ENCODE results near the gene MYCL. TPM values are rescaled to one million over a fixed set of nuclear protein-coding genes. Genes with fewer than 3 reads are reported as not detected.

MYCL gene
- total RNA-seq, 1 experiment from 2014 or later = 18.4 TPM

DNA sequence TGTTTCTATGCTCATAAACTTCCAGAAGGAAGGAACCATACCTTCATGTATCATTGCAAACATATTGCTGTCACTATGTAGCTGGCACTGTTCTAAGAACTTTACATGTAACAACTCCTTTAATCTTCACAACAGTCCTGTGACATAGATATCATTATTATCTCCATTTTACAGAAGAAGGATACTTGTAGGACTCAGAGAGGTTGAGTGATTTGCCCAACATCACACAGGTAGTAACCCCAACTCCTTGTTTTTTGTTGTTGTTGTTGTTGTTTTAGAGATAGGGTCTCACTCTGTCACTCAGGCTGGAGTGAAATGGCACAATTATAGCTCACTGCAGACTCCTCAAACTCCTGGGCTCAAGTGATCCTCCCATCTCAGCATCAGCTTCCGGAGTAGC lies 10.8 kb downstream of the MYCL start:
- no peak overlapping the region for H3K4me2 ChIP-seq (ENCODE audit: insufficient read depth, insufficient read length, low read length)

More for the DNA sequence above, 10.8 kb downstream of the MYCL start:
- Histone ChIP-seq H3K23me2 (ENCODE audit: insufficient read length, low read depth, low read length, poor library complexity, severe bottlenecking) (no peaks in the 10 kb centered on the region), H3K79me2 (ENCODE audit: insufficient read depth, low read length) (no peaks in the 10 kb centered on the region), H2BK20ac (ENCODE audit: low read depth, low read length, poor library complexity, severe bottlenecking) (no peak overlapping the region), H3K4me1 (ENCODE audit: insufficient read depth, low read length) (peaks cover 13% of the 10 kb centered on the region), H3K79me1 (ENCODE audit: insufficient read depth, low read depth, low read length, poor library complexity, severe bottlenecking) (no peaks in the 10 kb centered on the region), H2BK15ac (ENCODE audit: low read depth, low read length) (no peak overlapping the region), H3K18ac (ENCODE audit: insufficient read length, low read depth, low read length) (no peak overlapping the region), H3K14ac (ENCODE audit: insufficient read depth, low read length) (no peak overlapping the region), H4K20me1 (ENCODE audit: control insufficient read depth, insufficient read depth, insufficient read length) (no peaks in the 10 kb centered on the region), H4K91ac (ENCODE audit: insufficient read length, low read depth, low read length) (no peak overlapping the region), H4K5ac (ENCODE audit: insufficient read length, low read depth, low read length) (no peak overlapping the region), H2AK5ac (ENCODE audit: insufficient read length, low read length) (no peak overlapping the region), H3K9ac (ENCODE audit: extremely low read depth, insufficient read length, low read length) (no peak overlapping the region), H3K23ac (ENCODE audit: insufficient read length, low read depth, low read length) (no peak overlapping the region), H3T11ph (ENCODE audit: low read length) (no peak overlapping the region), H2BK5ac (ENCODE audit: insufficient read length, low read length) (no peak overlapping the region), H3K56ac (ENCODE audit: insufficient read length, low read depth, low read length) (no peak overlapping the region), H2AFZ (ENCODE audit: low read length) (no peak overlapping the region), H2BK120ac (ENCODE audit: low read depth, low read length, poor library complexity, severe bottlenecking) (no peak overlapping the region), H4K8ac (replicated peaks; ENCODE audit: insufficient read length, low read depth, low read length) (no peak overlapping the region), H3K4ac (ENCODE audit: low read depth, low read length) (no peak overlapping the region), H3K27me3 (ENCODE audit: insufficient read depth, low read length) (no peaks in the 10 kb centered on the region), H3K9me3 (ENCODE audit: control insufficient read depth, low read depth, low read length) (no peaks in the 10 kb centered on the region), H2BK12ac (ENCODE audit: insufficient read length, low read depth, low read length) (no peak overlapping the region), H3K27ac (ENCODE audit: insufficient read length, low read depth, low read length) (no peak overlapping the region)
- DNase-seq = no peak
- TF ChIP-seq, protein P1, sequence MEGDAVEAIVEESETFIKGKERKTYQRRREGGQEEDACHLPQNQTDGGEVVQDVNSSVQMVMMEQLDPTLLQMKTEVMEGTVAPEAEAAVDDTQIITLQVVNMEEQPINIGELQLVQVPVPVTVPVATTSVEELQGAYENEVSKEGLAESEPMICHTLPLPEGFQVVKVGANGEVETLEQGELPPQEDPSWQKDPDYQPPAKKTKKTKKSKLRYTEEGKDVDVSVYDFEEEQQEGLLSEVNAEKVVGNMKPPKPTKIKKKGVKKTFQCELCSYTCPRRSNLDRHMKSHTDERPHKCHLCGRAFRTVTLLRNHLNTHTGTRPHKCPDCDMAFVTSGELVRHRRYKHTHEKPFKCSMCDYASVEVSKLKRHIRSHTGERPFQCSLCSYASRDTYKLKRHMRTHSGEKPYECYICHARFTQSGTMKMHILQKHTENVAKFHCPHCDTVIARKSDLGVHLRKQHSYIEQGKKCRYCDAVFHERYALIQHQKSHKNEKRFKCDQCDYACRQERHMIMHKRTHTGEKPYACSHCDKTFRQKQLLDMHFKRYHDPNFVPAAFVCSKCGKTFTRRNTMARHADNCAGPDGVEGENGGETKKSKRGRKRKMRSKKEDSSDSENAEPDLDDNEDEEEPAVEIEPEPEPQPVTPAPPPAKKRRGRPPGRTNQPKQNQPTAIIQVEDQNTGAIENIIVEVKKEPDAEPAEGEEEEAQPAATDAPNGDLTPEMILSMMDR (conservative IDR thresholded peaks at IDR 0.05) = no peak
- Mint-ChIP-seq H3K4me1 (peaks cover 39 to 48% of the 10 kb centered on the region in 2 experiments), H3K27me3 (ENCODE audit: low read depth) (no peaks in the 10 kb centered on the region; the same call in 1 of the 2 replicates), H3K9me3 (no peaks in the 10 kb centered on the region), H3K27ac (no peak overlapping the region), H3K36me3 (ENCODE audit: insufficient read depth in 1 of 3, low read depth in 3 of 3) (peaks cover 0 to 9% (median 0%) of the 10 kb centered on the region in 3 experiments; a peak in 1 of 7 replicates), H3K4me3 (no peak overlapping the region)
- no CpG with 5 or more reads among the region's 1 CpG for WGBS (ENCODE audit: extremely low coverage, insufficient read length, low lambda C conversion rate)
